H9 (cell line): ENCODE data around the gene HPSE. TPM values are rescaled to one million over a fixed set of nuclear protein-coding genes. Genes with fewer than 3 reads are reported as not detected.
"Not testable (repeated sequence)": the region's sequence is repeated elsewhere in the genome, so short reads cannot be mapped to it uniquely, and the experiment has no call there.

Experiments
- DNase-seq: peaks from one replicate; pipeline ENCODE4 v3.0.0-alpha.2; 2017
- H2AFZ ChIP-seq: one replicate; pipeline ENCODE4 v1.6.1; 2013; ENCODE audit warnings: mild to moderate bottlenecking, low read length, control low read depth, moderate library complexity
- H2AK5ac ChIP-seq: 2 replicates; pipeline ENCODE4 v1.6.1; 2013; ENCODE audit warnings: low read length, control low read depth, mixed read lengths; ENCODE audit not compliant: insufficient read length
- H2BK120ac ChIP-seq: one replicate; pipeline ENCODE4 v1.6.1; 2013; ENCODE audit warnings: low read depth, mild to moderate bottlenecking, low read length, control low read depth, inconsistent platforms; ENCODE audit not compliant: poor library complexity, severe bottlenecking
- H2BK12ac ChIP-seq: 2 replicates; pipeline ENCODE4 v1.6.1; 2013; ENCODE audit warnings: low read length, control low read depth, mixed read lengths, low read depth; ENCODE audit not compliant: insufficient read length
- H2BK15ac ChIP-seq: 2 replicates; pipeline ENCODE4 v1.6.1; 2013; ENCODE audit warnings: low read depth, low read length, control low read depth
- H2BK20ac ChIP-seq: one replicate; pipeline ENCODE4 v1.6.1; 2013; ENCODE audit warnings: low read depth, mild to moderate bottlenecking, low read length, control low read depth, inconsistent platforms; ENCODE audit not compliant: poor library complexity, severe bottlenecking
- H2BK5ac ChIP-seq: 2 replicates; pipeline ENCODE4 v1.6.1; 2013; ENCODE audit warnings: low read length, control low read depth, mixed read lengths; ENCODE audit not compliant: insufficient read length
- H3K14ac ChIP-seq: 2 replicates; pipeline ENCODE4 v1.6.1; 2013; ENCODE audit warnings: low read length, control low read depth; ENCODE audit not compliant: insufficient read depth
- H3K18ac ChIP-seq: 2 replicates; pipeline ENCODE4 v1.6.1; 2013; ENCODE audit warnings: low read depth, mild to moderate bottlenecking, mixed read lengths, low read length, control low read depth; ENCODE audit not compliant: insufficient read length
- H3K23ac ChIP-seq: 2 replicates; pipeline ENCODE4 v1.6.1; 2013; ENCODE audit warnings: low read length, control low read depth, mixed read lengths, low read depth; ENCODE audit not compliant: insufficient read length
- H3K23me2 ChIP-seq: 2 replicates; pipeline ENCODE4 v1.6.1; 2013; ENCODE audit warnings: low read depth, mild to moderate bottlenecking, mixed read lengths, low read length, control low read depth; ENCODE audit not compliant: insufficient read length, poor library complexity, severe bottlenecking
- H3K27ac ChIP-seq: 2 replicates; pipeline ENCODE4 v1.5.1; 2013; ENCODE audit warnings: low read length, control low read depth, mixed read lengths, low read depth; ENCODE audit not compliant: insufficient read length
- H3K27me3 ChIP-seq: 2 replicates; pipeline ENCODE4 v1.6.1; 2013; ENCODE audit warnings: low read length, control low read depth, inconsistent platforms; ENCODE audit not compliant: insufficient read depth
- H3K4ac ChIP-seq: 2 replicates; pipeline ENCODE4 v1.6.1; 2013; ENCODE audit warnings: low read depth, mild to moderate bottlenecking, control low read depth, inconsistent platforms, low read length, moderate library complexity
- H3K4me1 ChIP-seq: 2 replicates; pipeline ENCODE4 v1.6.1; 2013; ENCODE audit warnings: low read length, control low read depth, inconsistent platforms; ENCODE audit not compliant: insufficient read depth
- H3K4me2 ChIP-seq: 2 replicates; pipeline ENCODE4 v1.6.1; 2013; ENCODE audit warnings: low read length, control low read depth, mixed read lengths; ENCODE audit not compliant: insufficient read length, insufficient read depth
- H3K56ac ChIP-seq: 2 replicates; pipeline ENCODE4 v1.6.1; 2013; ENCODE audit warnings: low read depth, mild to moderate bottlenecking, mixed read lengths, low read length, control low read depth; ENCODE audit not compliant: insufficient read length
- H3K79me1 ChIP-seq: 2 replicates; pipeline ENCODE4 v1.6.1; 2013; ENCODE audit warnings: low read depth, mild to moderate bottlenecking, moderate library complexity, low read length, control low read depth, inconsistent platforms; ENCODE audit not compliant: insufficient read depth, poor library complexity, severe bottlenecking
- H3K79me2 ChIP-seq: 2 replicates; pipeline ENCODE4 v1.6.1; 2013; ENCODE audit warnings: low read length, control low read depth, inconsistent platforms; ENCODE audit not compliant: insufficient read depth
- H3K9ac ChIP-seq: 2 replicates; pipeline ENCODE4 v1.6.1; 2013; ENCODE audit warnings: low read length, control low read depth, mixed read lengths; ENCODE audit not compliant: insufficient read length; ENCODE audit errors: extremely low read depth
- H3K9me3 ChIP-seq: one replicate; pipeline ENCODE4 v1.6.1; 2013; ENCODE audit warnings: low read depth, low read length, inconsistent platforms; ENCODE audit not compliant: control insufficient read depth
- H3T11ph ChIP-seq: one replicate; pipeline ENCODE4 v1.6.1; 2013; ENCODE audit warnings: mild to moderate bottlenecking, low read length, control low read depth, inconsistent platforms
- H4K20me1 ChIP-seq: one replicate; pipeline ENCODE4 v1.6.1; 2013; ENCODE audit not compliant: control insufficient read depth, insufficient read length, insufficient read depth
- H4K5ac ChIP-seq: 2 replicates; pipeline ENCODE4 v1.6.1; 2013; ENCODE audit warnings: low read depth, mild to moderate bottlenecking, mixed read lengths, low read length, control low read depth; ENCODE audit not compliant: insufficient read length
- H4K8ac ChIP-seq: replicated peaks from 2 replicates; pipeline ENCODE4 v1.6.1; 2013; ENCODE audit warnings: low read length, control low read depth, mixed read lengths, low read depth; ENCODE audit not compliant: insufficient read length
- H4K91ac ChIP-seq: 2 replicates; pipeline ENCODE4 v1.6.1; 2013; ENCODE audit warnings: low read depth, mild to moderate bottlenecking, moderate library complexity, mixed read lengths, low read length, control low read depth; ENCODE audit not compliant: insufficient read length
- H3K27ac Mint-ChIP-seq, 3 experiments: 2 replicates in 2 of 3; 3 replicates in 1 of 3; pipeline ENCODE4 v1.8.0; 2020 to 2021; ENCODE audit warnings: mixed read lengths in 3 of 3, mild to moderate bottlenecking in 1 of 3, moderate library complexity in 1 of 3
- H3K27me3 Mint-ChIP-seq: 2 replicates; pipeline ENCODE4 v1.8.0; 2021; ENCODE audit warnings: low read depth, mild to moderate bottlenecking, moderate library complexity, mixed read lengths
- H3K36me3 Mint-ChIP-seq, 3 experiments: 2 replicates in 2 of 3; 3 replicates in 1 of 3; pipeline ENCODE4 v1.8.0; 2020 to 2021; ENCODE audit warnings: low read depth in 3 of 3, mixed read lengths in 3 of 3; ENCODE audit not compliant: insufficient read depth in 1 of 3
- H3K4me1 Mint-ChIP-seq, 2 experiments: 2 replicates each; pipeline ENCODE4 v1.8.0; 2020; ENCODE audit warnings: mixed read lengths in 2 of 2
- H3K4me3 Mint-ChIP-seq, 2 experiments: 2 replicates in 1 of 2; 3 replicates in 1 of 2; pipeline ENCODE4 v1.8.0; 2020 to 2021; ENCODE audit warnings: mild to moderate bottlenecking in 2 of 2, mixed read lengths in 2 of 2, moderate library complexity in 1 of 2
- H3K9me3 Mint-ChIP-seq, 2 experiments: 2 replicates in 1 of 2; 3 replicates in 1 of 2; pipeline ENCODE4 v1.8.0; 2020; ENCODE audit warnings: mild to moderate bottlenecking in 2 of 2, mixed read lengths in 2 of 2, moderate library complexity in 1 of 2
- CTCF ChIP-seq: fragments of 200-600 bp; sonication (generic); conservative IDR thresholded peaks from 3 replicates; pipeline ENCODE4 v1.8.0; 2021; ENCODE audit warnings: antibody characterized with exemption, mild to moderate bottlenecking
- WGBS: extraction: QIAGEN DNeasy Blood & Tissue Kit; methylation state at CpG from one replicate; pipeline ENCODE4 v1.1.7; 2013; ENCODE audit warnings: missing lambda C conversion rate, low lambda C conversion rate, mixed read lengths; ENCODE audit not compliant: insufficient read length; ENCODE audit errors: extremely low coverage; 5-methylcytosine and 5-hydroxymethylcytosine counted together
- total RNA-seq: library from RNA; stranded (reverse); gene quantifications from 2 replicates; pipeline ENCODE4 v1.2.1, GENCODE V29; 2021

Gene HPSE
- total RNA-seq, 1 experiment from 2014 or later, result 2.0 TPM

GRCh38 chr4:83326546-83326945, 8.1 kb downstream of the HPSE start:
- H3K4ac ChIP-seq, result no peak overlapping the region
- H3K27me3 ChIP-seq, result no peaks in the 10 kb centered on the region; the same call in 1 of the 2 replicates
- no peak overlapping the region for H3K9ac ChIP-seq
- no peak overlapping the region for H3T11ph ChIP-seq
- no peak overlapping the region for H4K91ac ChIP-seq
- no peak overlapping the region for H2BK15ac ChIP-seq
- no peaks in the 10 kb centered on the region for H3K23me2 ChIP-seq
- WGBS, result no CpG with 5 or more reads among the region's 8 CpGs
- no peak overlapping the region for H4K8ac ChIP-seq
- Mint-ChIP-seq H3K4me3 (no peak overlapping the region), H3K36me3 (no peaks in the 10 kb centered on the region), H3K27ac (no peak overlapping the region), H3K27me3 (peaks cover 18% of the 10 kb centered on the region), H3K9me3 (no peaks in the 10 kb centered on the region), H3K4me1 (peaks cover 4 to 7% of the 10 kb centered on the region in 2 experiments)
- TF ChIP-seq CTCF, result no peak
- no peak overlapping the region for H3K27ac ChIP-seq
- H3K56ac ChIP-seq, result no peak overlapping the region
- no peaks in the 10 kb centered on the region for H3K9me3 ChIP-seq
- H3K4me1 ChIP-seq, result no peaks in the 10 kb centered on the region
- no peak overlapping the region for H3K23ac ChIP-seq
- H4K20me1 ChIP-seq, result no peaks in the 10 kb centered on the region
- H3K14ac ChIP-seq, result no peak overlapping the region
- no peak overlapping the region for H2AK5ac ChIP-seq
- no peak for DNase-seq
- no peaks in the 10 kb centered on the region for H3K79me2 ChIP-seq
- no peak overlapping the region for H3K18ac ChIP-seq
- no peak overlapping the region for H2BK12ac ChIP-seq
- H2BK120ac ChIP-seq, result no peak overlapping the region
- H3K79me1 ChIP-seq, result no peaks in the 10 kb centered on the region
- H2BK5ac ChIP-seq, result no peak overlapping the region
- no peak overlapping the region for H2AFZ ChIP-seq
- no peak overlapping the region for H4K5ac ChIP-seq
- H3K4me2 ChIP-seq, result no peak overlapping the region
- H2BK20ac ChIP-seq, result no peak overlapping the region

GRCh38 chr4:83325306-83325705, 9.3 kb downstream of the HPSE start:
- not testable (repeated sequence) for H4K5ac ChIP-seq, H4K91ac ChIP-seq, H3K23me2 ChIP-seq, H3K23ac ChIP-seq, H2AFZ ChIP-seq, H3K9me3 Mint-ChIP-seq, H3K4me3 Mint-ChIP-seq, H3K4me1 Mint-ChIP-seq, H2BK120ac ChIP-seq, H3K4me1 ChIP-seq, H3K9ac ChIP-seq, H3K27me3 ChIP-seq, H3K18ac ChIP-seq, H3K27ac Mint-ChIP-seq, H2BK5ac ChIP-seq, H4K20me1 ChIP-seq, H2BK15ac ChIP-seq, H4K8ac ChIP-seq, H2BK12ac ChIP-seq, H2AK5ac ChIP-seq, H3K79me1 ChIP-seq, DNase-seq, H3T11ph ChIP-seq, H3K27ac ChIP-seq, H3K14ac ChIP-seq, H3K4ac ChIP-seq, H3K79me2 ChIP-seq, H3K4me2 ChIP-seq, H3K36me3 Mint-ChIP-seq, H3K9me3 ChIP-seq, H3K56ac ChIP-seq, H2BK20ac ChIP-seq
- WGBS, result no CpG with 5 or more reads among the region's 4 CpGs
- peaks cover 15% of the 10 kb centered on the region for H3K27me3 Mint-ChIP-seq
